ENCODE measurements around the gene IRAK1. TPM values are rescaled to one million over a fixed set of nuclear protein-coding genes. Genes with fewer than 3 reads are reported as not detected.

IRAK1 gene
- total RNA-seq, 2 experiments from 2014 or later = 118 to 122 TPM

- H3K36me3 Mint-ChIP-seq (ENCODE audit: low read depth) = peaks cover 44% of the 10 kb centered on the region
- H3K4me1 Mint-ChIP-seq = peaks cover 23% of the 10 kb centered on the region
- CTCF ChIA-PET = interaction anchor here (0.9 kb wide), 1 partner anchor 17 kb away, joined by 3 read pairs; no protein-coding TSS in a partner anchor
- H3K9me3 Mint-ChIP-seq = no peaks in the 10 kb centered on the region
- POLR2A ChIA-PET = no interaction called here
- no peak overlapping the region for H3K4me3 Mint-ChIP-seq
- DNase-seq = no peak
- H3K27me3 Mint-ChIP-seq = no peaks in the 10 kb centered on the region
- no peak overlapping the region for H3K27ac Mint-ChIP-seq
Observed at GRCh38 chrX:154049209-154050112, 29.8 kb upstream of the IRAK1 start.

DNA sequence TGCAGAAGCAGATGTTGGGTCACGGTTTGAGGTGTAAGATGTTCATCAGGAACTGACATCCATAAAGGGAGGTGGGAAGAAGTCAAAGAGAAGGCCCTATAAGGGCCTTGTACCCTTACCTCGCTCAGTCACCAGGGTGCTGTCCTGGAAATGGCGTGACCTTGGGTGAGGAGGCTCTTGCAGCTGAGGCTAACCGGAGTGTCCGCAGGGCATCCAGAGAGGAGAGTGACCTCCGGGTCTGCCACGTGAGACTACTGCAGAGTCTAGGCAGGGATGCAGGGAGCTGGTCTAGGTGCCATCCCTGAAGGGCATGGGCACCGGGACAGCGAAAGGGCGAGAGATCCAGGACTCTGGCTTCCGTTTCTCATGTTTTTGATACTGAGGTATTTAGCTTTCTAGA, 28.7 kb upstream of the IRAK1 start:
- Mint-ChIP-seq H3K27me3 (no peaks in the 10 kb centered on the region), H3K36me3 (ENCODE audit: low read depth) (peaks cover 48% of the 10 kb centered on the region), H3K9me3 (no peaks in the 10 kb centered on the region), H3K4me1 (peaks cover 26% of the 10 kb centered on the region), H3K27ac (no peak overlapping the region), H3K4me3 (no peak overlapping the region)
- ChIA-PET CTCF (interaction anchor here (0.9 kb wide), 1 partner anchor 18 kb away, joined by 3 read pairs; no protein-coding TSS in a partner anchor), POLR2A (interaction anchor here (1.2 kb wide), 1 partner anchor 26 kb away, joined by 3 read pairs; no protein-coding TSS in a partner anchor)
- no peak for DNase-seq

DNA sequence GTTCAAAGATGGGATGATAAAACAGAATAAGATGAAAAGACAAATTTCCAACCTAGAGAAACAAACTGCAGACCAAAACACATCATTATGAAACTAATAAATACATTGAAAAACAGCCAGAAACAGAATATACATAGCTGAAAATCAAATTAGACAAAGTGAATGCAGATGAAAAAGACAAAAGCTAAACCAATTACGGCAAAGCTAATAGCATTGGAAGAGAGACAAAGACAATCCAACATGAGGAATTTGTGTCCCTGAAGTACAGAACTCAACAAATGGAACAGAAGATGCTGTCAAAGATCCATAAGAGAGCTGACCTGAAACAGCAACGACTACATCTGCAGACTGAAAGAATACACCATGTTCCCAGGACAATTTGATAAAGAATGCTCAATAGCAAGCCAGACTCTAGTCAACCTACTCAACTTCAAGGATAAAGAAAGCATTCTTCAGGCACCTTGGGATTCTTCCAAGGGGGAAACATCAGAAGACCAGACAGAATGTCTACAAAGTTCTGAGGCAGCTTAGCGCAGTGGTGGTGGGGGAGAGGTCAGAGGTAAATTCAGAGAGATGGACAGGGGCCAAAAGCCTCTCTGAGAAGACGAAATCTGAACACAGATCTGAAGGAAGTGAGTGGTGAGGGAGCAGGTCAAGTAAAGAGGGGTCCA, 27.4 kb upstream of the IRAK1 start:
- H3K36me3 Mint-ChIP-seq (ENCODE audit: low read depth) = peaks cover 48% of the 10 kb centered on the region
- ChIA-PET POLR2A (interaction anchor here (1.2 kb wide), 1 partner anchor 28 kb away, joined by 3 read pairs; no protein-coding TSS in a partner anchor), CTCF (no interaction called here)
- no peak overlapping the region for H3K27ac Mint-ChIP-seq
- H3K27me3 Mint-ChIP-seq = no peaks in the 10 kb centered on the region
- peaks cover 24% of the 10 kb centered on the region for H3K4me1 Mint-ChIP-seq
- H3K4me3 Mint-ChIP-seq = no peak overlapping the region
- no peak for DNase-seq
- H3K9me3 Mint-ChIP-seq = no peaks in the 10 kb centered on the region

- no peak overlapping the region for H3K4me3 Mint-ChIP-seq
- no peak for DNase-seq
- peaks cover 48% of the 10 kb centered on the region for H3K36me3 Mint-ChIP-seq (ENCODE audit: low read depth)
- no peak overlapping the region for H3K27ac Mint-ChIP-seq
- POLR2A ChIA-PET = no interaction called here
- H3K9me3 Mint-ChIP-seq = no peaks in the 10 kb centered on the region
- peaks cover 23% of the 10 kb centered on the region for H3K4me1 Mint-ChIP-seq
- no peaks in the 10 kb centered on the region for H3K27me3 Mint-ChIP-seq
- CTCF ChIA-PET = no interaction called here
Observed at GRCh38 chrX:154046031-154046781, 26.5 kb upstream of the IRAK1 start.

GRCh38 chrX:154044091-154044490, 24.4 kb upstream of the IRAK1 start:
- ChIA-PET POLR2A (no interaction called here), CTCF (no interaction called here)
- H3K9me3 Mint-ChIP-seq = no peaks in the 10 kb centered on the region
- no peak overlapping the region for H3K27ac Mint-ChIP-seq
- DNase-seq = no peak
- peaks cover 28% of the 10 kb centered on the region for H3K4me1 Mint-ChIP-seq
- H3K4me3 Mint-ChIP-seq = no peak overlapping the region
- H3K27me3 Mint-ChIP-seq = no peaks in the 10 kb centered on the region
- H3K36me3 Mint-ChIP-seq (ENCODE audit: low read depth) = peaks cover 40% of the 10 kb centered on the region

GRCh38 chrX:154043003-154043763, 23.5 kb upstream of the IRAK1 start:
- Mint-ChIP-seq H3K9me3 (no peaks in the 10 kb centered on the region), H3K4me3 (no peak overlapping the region), H3K4me1 (peaks cover 30% of the 10 kb centered on the region), H3K27me3 (no peaks in the 10 kb centered on the region), H3K27ac (no peak overlapping the region), H3K36me3 (ENCODE audit: low read depth) (peaks cover 33% of the 10 kb centered on the region)
- DNase-seq = no peak
- ChIA-PET POLR2A (no interaction called here), CTCF (no interaction called here)

DNA sequence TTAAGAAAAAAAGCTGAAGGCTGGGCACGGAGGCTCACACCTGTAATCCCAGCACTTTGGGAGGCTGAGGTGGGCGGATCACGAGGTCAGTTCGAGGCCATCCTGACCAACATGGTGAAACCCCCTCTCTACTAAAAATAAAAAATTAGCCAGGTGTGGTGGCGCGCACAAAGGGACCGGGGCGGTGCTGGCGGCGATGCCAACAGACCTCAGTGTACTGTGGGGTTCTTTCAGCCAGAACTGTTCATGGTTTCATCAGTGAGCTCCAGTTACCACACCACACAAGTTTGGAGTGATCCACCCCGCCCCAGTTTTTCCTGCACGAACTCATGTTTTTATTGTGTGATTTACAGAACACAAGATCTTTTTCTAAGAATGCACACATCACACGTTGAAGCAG, 21.2 kb upstream of the IRAK1 start:
- H3K36me3 Mint-ChIP-seq (ENCODE audit: low read depth) = peaks cover 28% of the 10 kb centered on the region
- no peaks in the 10 kb centered on the region for H3K27me3 Mint-ChIP-seq
- H3K4me1 Mint-ChIP-seq = peaks cover 35% of the 10 kb centered on the region
- ChIA-PET POLR2A (interaction anchor here (1.9 kb wide), 1 partner anchor 20 kb away, joined by 5 read pairs; no protein-coding TSS in a partner anchor), CTCF (interaction anchor here (1.7 kb wide), 1 partner anchor 11 kb away, joined by 4 read pairs; no protein-coding TSS in a partner anchor)
- H3K27ac Mint-ChIP-seq = no peak overlapping the region
- no peaks in the 10 kb centered on the region for H3K9me3 Mint-ChIP-seq
- DNase-seq = no peak
- no peak overlapping the region for H3K4me3 Mint-ChIP-seq

- Mint-ChIP-seq H3K27me3 (no peaks in the 10 kb centered on the region), H3K4me1 (peaks cover 35% of the 10 kb centered on the region), H3K4me3 (no peak overlapping the region), H3K36me3 (ENCODE audit: low read depth) (peaks cover 28% of the 10 kb centered on the region), H3K27ac (no peak overlapping the region), H3K9me3 (no peaks in the 10 kb centered on the region)
- ChIA-PET CTCF (interaction anchor here (1.7 kb wide), 1 partner anchor 12 kb away, joined by 4 read pairs; no protein-coding TSS in a partner anchor), POLR2A (interaction anchor here (1.1 to 1.9 kb wide), 2 partner anchors 20 to 26 kb away, joined by 3 to 5 read pairs; no protein-coding TSS in a partner anchor)
- DNase-seq = no peak
Observed at GRCh38 chrX:154040307-154040756, 20.6 kb upstream of the IRAK1 start.

DNA sequence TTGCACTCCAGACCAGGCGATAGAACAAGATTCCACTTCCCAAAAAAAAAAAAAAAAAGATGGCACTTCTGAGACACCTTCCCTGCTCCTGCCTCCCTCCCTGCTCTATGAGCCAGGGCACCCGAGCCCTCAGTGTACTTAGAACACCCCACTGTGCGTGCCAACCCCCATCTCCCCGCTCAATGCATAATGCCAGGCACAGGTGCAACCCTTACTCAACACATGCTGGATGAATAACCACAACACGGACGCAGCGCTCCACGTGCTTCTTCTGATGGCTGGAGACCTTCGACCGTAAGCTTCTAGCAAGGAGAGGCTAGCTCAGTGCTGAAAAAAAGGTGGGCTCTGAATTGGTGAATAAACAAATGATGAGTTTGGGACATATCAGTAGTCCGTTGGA, 19.9 kb upstream of the IRAK1 start:
- H3K27me3 Mint-ChIP-seq = no peaks in the 10 kb centered on the region
- H3K4me3 Mint-ChIP-seq = no peak overlapping the region
- H3K4me1 Mint-ChIP-seq = peaks cover 37% of the 10 kb centered on the region
- no peak for DNase-seq
- peaks cover 28% of the 10 kb centered on the region for H3K36me3 Mint-ChIP-seq (ENCODE audit: low read depth)
- ChIA-PET POLR2A (interaction anchor here (1.1 to 1.9 kb wide), 2 partner anchors 19 to 27 kb away, joined by 3 to 5 read pairs; no protein-coding TSS in a partner anchor), CTCF (no interaction called here)
- no peak overlapping the region for H3K27ac Mint-ChIP-seq
- H3K9me3 Mint-ChIP-seq = no peaks in the 10 kb centered on the region

DNA sequence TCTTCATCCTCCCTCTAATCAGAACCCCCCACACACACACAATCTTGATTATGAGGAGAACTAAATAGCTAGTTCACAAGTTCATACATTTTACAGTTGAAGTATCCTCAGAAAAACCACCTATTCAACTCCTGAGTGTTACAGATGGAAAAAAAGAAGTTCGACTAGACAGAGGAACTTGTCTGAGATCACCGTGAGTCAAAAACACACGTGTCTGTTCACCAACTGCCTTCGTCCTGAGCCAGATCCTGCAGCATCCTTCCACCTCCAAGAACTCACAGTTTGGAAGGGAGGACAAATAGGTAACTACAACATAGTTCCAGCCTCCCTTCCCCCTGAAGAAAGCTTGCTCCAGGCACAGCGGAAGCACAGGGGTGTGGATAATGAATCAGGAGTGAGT, 19.0 kb upstream of the IRAK1 start:
- Mint-ChIP-seq H3K27ac (no peak overlapping the region), H3K27me3 (no peaks in the 10 kb centered on the region), H3K36me3 (ENCODE audit: low read depth) (peaks cover 23% of the 10 kb centered on the region), H3K4me1 (peaks cover 34% of the 10 kb centered on the region), H3K9me3 (no peaks in the 10 kb centered on the region), H3K4me3 (no peak overlapping the region)
- POLR2A ChIA-PET = no interaction called here
- CTCF ChIA-PET = no interaction called here
- DNase-seq = no peak

GRCh38 chrX:154037754-154038153, 18.1 kb upstream of the IRAK1 start:
- DNase-seq = no peak
- Mint-ChIP-seq H3K9me3 (no peaks in the 10 kb centered on the region), H3K36me3 (ENCODE audit: low read depth) (peaks cover 22% of the 10 kb centered on the region), H3K27ac (no peak overlapping the region), H3K4me3 (no peak overlapping the region), H3K27me3 (no peaks in the 10 kb centered on the region), H3K4me1 (peaks cover 34% of the 10 kb centered on the region)
- POLR2A ChIA-PET = no interaction called here
- CTCF ChIA-PET = no interaction called here

- Mint-ChIP-seq H3K4me1 (peaks cover 32% of the 10 kb centered on the region), H3K27me3 (no peaks in the 10 kb centered on the region), H3K9me3 (no peaks in the 10 kb centered on the region), H3K4me3 (no peak overlapping the region), H3K36me3 (ENCODE audit: low read depth) (peaks cover 32% of the 10 kb centered on the region), H3K27ac (no peak overlapping the region)
- peak; percentile 18 for DNase-seq
- ChIA-PET CTCF (no interaction called here), POLR2A (interaction anchor here (0.9 to 1.2 kb wide), 2 partner anchors 9 to 34 kb away, joined by 3 read pairs; no protein-coding TSS in a partner anchor)
Observed at GRCh38 chrX:154036513-154036912, 16.8 kb upstream of the IRAK1 start.
